CD4-positive, alpha-beta T cell (primary cell): ENCODE data around the gene OLFML2A. TPM values are rescaled to one million over a fixed set of nuclear protein-coding genes. Genes with fewer than 3 reads are reported as not detected.

Source experiments
- ATAC-seq: fragments of 200-7000 bp; cut with Tn5 transposase; one replicate; pipeline ENCODE4 v1.10.0; 2022; ENCODE audit warnings: mild to moderate bottlenecking; ENCODE audit not compliant: poor library complexity
- CTCF ChIA-PET: fragments of 350-600 bp; sonication (Branson Sonifier 250); formaldehyde crosslinking; loops from one replicate; lab custom pipeline; 2021; ENCODE audit warnings: antibody characterized with exemption, inconsistent platforms; lab: Charles Lee
- POLR2A ChIA-PET: fragments of 350-600 bp; sonication (Branson Sonifier 250); formaldehyde crosslinking; loops from one replicate; lab custom pipeline; 2021; ENCODE audit warnings: antibody characterized with exemption, inconsistent platforms; lab: Charles Lee
- DNase-seq, 14 experiments: peaks; one replicate each; pipeline ENCODE4 v3.0.0-alpha.2; 2013 to 2020; ENCODE audit warnings: mixed read lengths in 2 of 14
- H3K27ac ChIP-seq, 2 donors: one replicate each; pipeline versions ENCODE4 v1.5.1 to v1.7.0; 2013; ENCODE audit warnings: low read length in 2 of 2, low read depth in 1 of 2, mild to moderate bottlenecking in 1 of 2
- H3K27me3 ChIP-seq, 2 experiments: 1 replicate in 1 of 2; 2 replicates in 1 of 2; pipeline versions ENCODE4 v1.6.1 to v1.7.0; 2013; ENCODE audit warnings: low read length in 2 of 2, control low read depth in 1 of 2, mild to moderate bottlenecking in 1 of 2, moderate library complexity in 1 of 2; ENCODE audit not compliant: insufficient read depth in 2 of 2, control insufficient read depth in 1 of 2
- H3K36me3 ChIP-seq: one replicate; pipeline ENCODE4 v1.6.1; 2013; ENCODE audit warnings: low read length, control low read depth; ENCODE audit not compliant: insufficient read depth
- H3K4me1 ChIP-seq: one replicate; pipeline ENCODE4 v1.6.1; 2013; ENCODE audit warnings: low read length, control low read depth; ENCODE audit not compliant: insufficient read depth
- H3K4me3 ChIP-seq: one replicate; pipeline ENCODE4 v1.5.1; 2013; ENCODE audit warnings: mild to moderate bottlenecking, low read length, moderate library complexity
- H3K9me3 ChIP-seq, 2 experiments: 1 replicate in 1 of 2; 2 replicates in 1 of 2; pipeline versions ENCODE4 v1.6.1 to v1.7.0; 2013; ENCODE audit warnings: low read length in 2 of 2, mild to moderate bottlenecking in 2 of 2, control low read depth in 1 of 2, moderate library complexity in 1 of 2; ENCODE audit not compliant: control insufficient read depth in 1 of 2, insufficient read depth in 1 of 2
- H3K27ac Mint-ChIP-seq: one replicate; pipeline ENCODE4 v1.8.0; 2020; ENCODE audit warnings: mixed read lengths
- H3K27me3 Mint-ChIP-seq: one replicate; pipeline ENCODE4 v1.8.0; 2021; ENCODE audit warnings: mixed read lengths
- H3K36me3 Mint-ChIP-seq: one replicate; pipeline ENCODE4 v1.8.0; 2021; ENCODE audit warnings: low read depth, mixed read lengths
- H3K4me1 Mint-ChIP-seq: one replicate; pipeline ENCODE4 v1.8.0; 2021; ENCODE audit warnings: low read depth, mixed read lengths
- H3K4me3 Mint-ChIP-seq: one replicate; pipeline ENCODE4 v1.8.0; 2020; ENCODE audit warnings: mild to moderate bottlenecking, mixed read lengths
- H3K9me3 Mint-ChIP-seq: one replicate; pipeline ENCODE4 v1.8.0; 2020; ENCODE audit warnings: mixed read lengths
- CTCF ChIP-seq: fragments of 200-600 bp; IDR thresholded peaks from one replicate; pipeline ENCODE4 v1.8.0; 2022; ENCODE audit warnings: antibody characterized with exemption, mild to moderate bottlenecking
- intact Hi-C, 2 experiments: fragments of 100-400 bp; cut with DNase I in 1 of 2; cut with micrococcal nuclease in 1 of 2; formaldehyde crosslinking; loops; one replicate each; pipeline versions ENCODE4 v1.15.1 to v1.9.0; 2023 to 2025; cut with DNase I, micrococcal nuclease
- total RNA-seq, 174 experiments: library from RNA in 2 of 174; stranded (reverse) in 2 of 174; gene quantifications; one replicate each; pipeline ENCODE4 v1.2.3 and lab custom pipeline; 2021 to 2026

The OLFML2A gene
- total RNA-seq, 2 experiments from 2014 or later = not detected

GRCh38 chr9:124742940-124743339, 34.0 kb upstream of the OLFML2A start:
- no peak for TF ChIP-seq CTCF
- Mint-ChIP-seq H3K27ac (no peak overlapping the region), H3K27me3 (peaks cover 16% of the 10 kb centered on the region), H3K4me3 (no peak overlapping the region), H3K9me3 (no peaks in the 10 kb centered on the region), H3K4me1 (no peaks in the 10 kb centered on the region), H3K36me3 (no peaks in the 10 kb centered on the region)
- ATAC-seq (no peak), DNase-seq (no peak)
- ChIA-PET CTCF (interaction anchor here (1.1 to 1.7 kb wide), 3 partner anchors 9 to 110 kb away, joined by 3 to 5 read pairs (median 3); partner anchors contain the start of gene WDR38), POLR2A (interaction anchor here (0.8 kb wide), 1 partner anchor 19 kb away, joined by 3 read pairs; no protein-coding TSS in a partner anchor)
- H3K36me3 ChIP-seq = no peaks in the 10 kb centered on the region
- no peak overlapping the region for H3K27ac ChIP-seq
- H3K27me3 ChIP-seq = peaks cover 0 to 4% of the 10 kb centered on the region in 2 experiments
- H3K4me1 ChIP-seq = no peaks in the 10 kb centered on the region
- intact Hi-C loops = no loop called here
- no peak overlapping the region for H3K4me3 ChIP-seq
- no peaks in the 10 kb centered on the region for H3K9me3 ChIP-seq

- TF ChIP-seq CTCF = no peak
- Mint-ChIP-seq H3K27ac (no peak overlapping the region), H3K36me3 (no peaks in the 10 kb centered on the region), H3K9me3 (no peaks in the 10 kb centered on the region), H3K27me3 (peaks cover 18% of the 10 kb centered on the region), H3K4me3 (no peak overlapping the region), H3K4me1 (no peaks in the 10 kb centered on the region)
- H3K36me3 ChIP-seq = no peaks in the 10 kb centered on the region
- no peak for ATAC-seq
- H3K4me3 ChIP-seq = no peak overlapping the region
- ChIA-PET CTCF (interaction anchor here (1.1 to 1.7 kb wide), 3 partner anchors 9 to 109 kb away, joined by 3 to 5 read pairs (median 3); partner anchors contain the start of gene WDR38), POLR2A (no interaction called here)
- peaks cover 0 to 4% of the 10 kb centered on the region in 2 experiments for H3K27me3 ChIP-seq
- intact Hi-C loops = no loop called here
- no peaks in the 10 kb centered on the region for H3K9me3 ChIP-seq
- no peak for DNase-seq
- no peak overlapping the region for H3K27ac ChIP-seq
- H3K4me1 ChIP-seq = no peaks in the 10 kb centered on the region
Observed at GRCh38 chr9:124743686-124744348, 33.1 kb upstream of the OLFML2A start.

GRCh38 chr9:124747065-124747464, 29.9 kb upstream of the OLFML2A start:
- Histone ChIP-seq H3K4me1 (no peaks in the 10 kb centered on the region), H3K4me3 (no peak overlapping the region), H3K27ac (no peak overlapping the region), H3K9me3 (no peaks in the 10 kb centered on the region), H3K36me3 (no peaks in the 10 kb centered on the region), H3K27me3 (peaks cover 3 to 4% of the 10 kb centered on the region in 2 experiments)
- Mint-ChIP-seq H3K4me1 (no peaks in the 10 kb centered on the region), H3K27me3 (peaks cover 31% of the 10 kb centered on the region), H3K36me3 (no peaks in the 10 kb centered on the region), H3K9me3 (no peaks in the 10 kb centered on the region), H3K27ac (no peak overlapping the region), H3K4me3 (no peak overlapping the region)
- ATAC-seq = no peak
- no peak for DNase-seq
- ChIA-PET POLR2A (no interaction called here), CTCF (interaction anchor here (0.7 kb wide), 1 partner anchor 275 kb away, joined by 3 read pairs; no protein-coding TSS in a partner anchor)
- no peak for TF ChIP-seq CTCF
- intact Hi-C loops = no loop called here
